ENCODE data around the gene SELENOF.
"Not testable (repeated sequence)": the region's sequence is repeated elsewhere in the genome, so short reads cannot be mapped to it uniquely, and the experiment has no call there.

Gene SELENOF

DNA sequence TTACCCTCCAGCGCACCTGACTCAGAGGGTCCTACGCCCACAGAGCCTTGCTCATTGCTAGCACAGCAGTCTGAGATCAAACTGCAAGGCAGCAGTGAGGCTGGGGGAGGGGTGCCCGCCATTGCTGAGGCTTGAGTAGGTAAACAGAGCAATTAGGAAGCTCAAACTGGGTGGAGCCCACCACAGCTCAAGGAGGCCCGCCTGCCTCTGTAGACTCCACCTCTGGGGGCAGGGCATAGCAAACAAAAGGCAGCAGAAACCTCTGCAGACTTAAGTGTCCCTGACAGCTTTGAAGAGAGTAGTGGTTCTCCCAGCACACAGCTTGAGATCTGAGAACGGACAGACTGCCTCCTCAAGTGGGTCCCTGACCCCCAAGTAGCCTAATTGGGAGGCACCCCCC, 99.8 kb downstream of the SELENOF start:
- H3K27ac ChIP-seq; DNase-seq; in situ Hi-C loops (cut with HindIII; ENCODE audit: low pct_ligation_motif_present, low sequenced_read_pairs); H3K4me3 ChIP-seq (ENCODE audit: low read depth, low read length); H3K36me3 ChIP-seq (replicated peaks); H3K27me3 ChIP-seq (replicated peaks): not testable (repeated sequence)
